ENCODE measurements around the gene TECPR2. TPM values are rescaled to one million over a fixed set of nuclear protein-coding genes. Genes with fewer than 3 reads are reported as not detected.

The TECPR2 gene
- total RNA-seq, 4 donors from 2014 or later = 28.7 to 54.8 (median 36.6) TPM

GRCh38 chr14:102431751-102432150 lies 69.0 kb downstream of the TECPR2 start:
- H3K4me3 ChIP-seq = no peak overlapping the region
- intact Hi-C loops (cut with DNase I) = loop anchor here (10.0 kb wide), 1 partner anchor 153 kb away; no protein-coding TSS in a partner anchor
- H3K4me1 ChIP-seq = peaks cover 0 to 2% (median 0%) of the 10 kb centered on the region in 4 donors
- H3K27me3 ChIP-seq = no peaks in the 10 kb centered on the region
- peaks cover 37 to 87% (median 74%) of the 10 kb centered on the region in 4 donors for H3K36me3 ChIP-seq
- H3K27ac ChIP-seq (replicated peaks in 1 of 4) = no peak overlapping the region
- no peaks in the 10 kb centered on the region for H3K9me3 ChIP-seq
- DNase-seq (ENCODE audit: extremely low spot score) = no peak
- TF ChIP-seq POLR2A (IDR thresholded peaks at IDR 0.05; ENCODE audit: low read depth) (no peak), POLR2AphosphoS5 (IDR thresholded peaks at IDR 0.05) (no peak), EP300 (IDR thresholded peaks at IDR 0.05) (no peak), CTCF (IDR thresholded peaks at IDR 0.05) (no peak)
- 96% methylated on average over 12 of the region's 12 CpGs for WGBS

GRCh38 chr14:102434647-102435175 lies 72.0 kb downstream of the TECPR2 start:
- no peak for DNase-seq (ENCODE audit: extremely low spot score)
- H3K4me3 ChIP-seq = no peak overlapping the region
- peaks cover 5 to 17% (median 15%) of the 10 kb centered on the region in 4 donors for H3K4me1 ChIP-seq
- no peaks in the 10 kb centered on the region for H3K9me3 ChIP-seq
- H3K36me3 ChIP-seq = peaks cover 18 to 67% (median 55%) of the 10 kb centered on the region in 4 donors
- no peaks in the 10 kb centered on the region for H3K27me3 ChIP-seq
- 84% methylated on average over 7 of the region's 11 CpGs for WGBS
- intact Hi-C loops (cut with DNase I) = loop anchor here (10.0 kb wide), 1 partner anchor 150 kb away; no protein-coding TSS in a partner anchor
- TF ChIP-seq POLR2AphosphoS5 (IDR thresholded peaks at IDR 0.05) (no peak), CTCF (IDR thresholded peaks at IDR 0.05) (no peak), POLR2A (IDR thresholded peaks at IDR 0.05; ENCODE audit: low read depth) (no peak), EP300 (IDR thresholded peaks at IDR 0.05) (no peak)
- H3K27ac ChIP-seq (replicated peaks in 1 of 4) = no peak overlapping the region

DNA sequence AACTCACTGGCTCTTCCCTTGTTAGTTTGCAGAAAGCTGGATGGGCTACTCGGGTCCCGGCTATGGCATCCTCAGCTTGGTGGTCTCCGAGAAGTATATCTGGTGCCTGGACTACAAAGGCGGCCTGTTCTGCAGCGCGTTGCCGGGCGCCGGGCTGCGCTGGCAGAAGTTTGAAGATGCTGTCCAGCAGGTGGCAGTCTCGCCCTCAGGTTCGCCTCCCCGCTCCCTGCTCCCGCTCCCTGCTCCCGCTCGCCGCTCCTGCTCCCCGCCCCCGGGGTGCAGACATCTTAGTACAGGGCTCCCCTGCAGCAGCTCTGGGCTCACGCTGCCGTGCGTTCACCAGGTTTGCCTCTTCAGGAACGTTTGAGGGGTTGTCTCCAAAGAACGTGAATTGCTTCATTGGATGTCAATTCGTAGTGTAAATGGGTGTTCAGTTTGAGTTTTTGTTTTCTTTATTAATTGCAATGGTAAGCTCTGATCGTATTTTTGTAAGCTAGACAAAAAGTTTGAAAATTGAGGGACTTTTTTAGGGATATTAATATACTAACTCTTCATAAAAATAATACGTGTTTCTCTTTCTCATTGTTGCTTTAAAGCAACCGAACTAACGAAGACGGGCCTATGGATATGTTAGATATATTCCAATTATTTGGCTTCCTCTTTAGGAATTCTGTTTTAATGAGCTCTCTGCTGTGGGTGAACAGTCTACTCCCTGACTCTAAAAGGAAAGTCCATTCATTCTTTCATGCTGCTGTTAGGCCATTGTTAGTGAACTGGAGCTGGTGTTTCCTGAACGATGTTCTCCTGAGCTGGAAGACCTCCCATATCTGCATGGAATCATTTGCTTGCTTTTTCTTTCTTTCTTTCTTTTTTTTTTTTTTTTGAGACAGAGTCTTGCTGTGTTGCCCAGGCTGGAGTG lies 75.5 kb downstream of the TECPR2 start:
- peak; percentile 96 for DNase-seq (ENCODE audit: extremely low spot score)
- intact Hi-C loops (cut with DNase I) = loop anchor here (10.0 kb wide), 1 partner anchor 147 kb away; no protein-coding TSS in a partner anchor
- H3K36me3 ChIP-seq = peaks cover 23 to 77% (median 68%) of the 10 kb centered on the region in 4 donors

DNA sequence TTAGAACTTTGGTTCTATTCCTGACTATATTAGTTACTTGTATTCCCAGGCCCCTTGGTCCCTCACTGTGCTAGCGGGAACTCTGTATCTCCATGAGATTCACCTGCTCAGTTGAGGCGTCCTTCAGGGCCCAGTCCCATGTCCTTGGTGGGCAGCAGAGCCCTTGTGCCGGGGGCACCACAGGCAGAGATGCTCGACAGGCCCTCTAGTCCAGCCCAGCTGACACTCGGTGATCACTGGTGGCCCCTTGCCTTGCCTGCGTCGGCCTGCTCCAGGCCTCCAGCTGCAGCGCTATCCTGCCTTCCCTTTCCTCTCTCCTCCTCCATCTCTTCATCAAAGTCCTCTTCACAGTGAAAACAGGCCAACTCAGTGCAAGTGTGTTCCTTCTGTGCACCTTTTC lies 76.8 kb downstream of the TECPR2 start:
- Histone ChIP-seq H3K9me3 (no peaks in the 10 kb centered on the region), H3K27me3 (no peaks in the 10 kb centered on the region), H3K4me3 (no peak overlapping the region), H3K4me1 (peaks cover 5 to 17% (median 15%) of the 10 kb centered on the region in 4 donors), H3K36me3 (peaks cover 34 to 77% (median 74%) of the 10 kb centered on the region in 4 donors), H3K27ac (replicated peaks in 1 of 4) (no peak overlapping the region)
- DNase-seq (ENCODE audit: extremely low spot score) = no peak
- intact Hi-C loops (cut with DNase I) = loop anchor here (1.0 to 10.0 kb wide), 2 partner anchors 77 to 145 kb away; no protein-coding TSS in a partner anchor
- TF ChIP-seq POLR2A (IDR thresholded peaks at IDR 0.05; ENCODE audit: low read depth) (no peak), EP300 (IDR thresholded peaks at IDR 0.05) (no peak), CTCF (IDR thresholded peaks at IDR 0.05) (no peak), POLR2AphosphoS5 (IDR thresholded peaks at IDR 0.05) (no peak)
- 100% methylated on average over 8 of the region's 8 CpGs for WGBS

More for the DNA sequence above, 75.5 kb downstream of the TECPR2 start:
- TF ChIP-seq EP300 (IDR thresholded peaks at IDR 0.05) (no peak), POLR2A (IDR thresholded peaks at IDR 0.05; ENCODE audit: low read depth) (no peak), CTCF (IDR thresholded peaks at IDR 0.05) (peak; percentile 77 to 84 (median 84)), POLR2AphosphoS5 (IDR thresholded peaks at IDR 0.05) (peak in 1 of 2 donors; percentile 64)
- peak overlapping the region in 3 of 4 donors; percentile 1 to 34 (median 24) for H3K27ac ChIP-seq (replicated peaks in 1 of 4)
- H3K9me3 ChIP-seq = no peaks in the 10 kb centered on the region
- peak overlapping the region; percentile 17 to 40 (median 32) for H3K4me3 ChIP-seq
- WGBS = 14% methylated on average over 20 of the region's 31 CpGs
- H3K27me3 ChIP-seq = no peaks in the 10 kb centered on the region
- peaks cover 5 to 17% (median 15%) of the 10 kb centered on the region in 4 donors for H3K4me1 ChIP-seq
